ENCODE measurements around the gene GOLGB1.
"Not testable (repeated sequence)": the region's sequence is repeated elsewhere in the genome, so short reads cannot be mapped to it uniquely, and the experiment has no call there.

GOLGB1 gene

GRCh38 chr3:121749276-121750086 is at the start of gene GOLGB1:
TSS of gene GOLGB1 (minus strand) at chr3:121749741. CDS start at chr3:121730971, 18,770 bp downstream.
- DNase-seq (ENCODE audit: low read depth in 2 of 2) = peak; percentile 83 to 92

- DNase-seq (ENCODE audit: low read depth in 2 of 2) = no peak
Observed at GRCh38 chr3:121796970-121797369, 47.4 kb upstream of the GOLGB1 start.

- DNase-seq (ENCODE audit: low read depth in 2 of 2) = no peak
Observed at GRCh38 chr3:121794264-121794983, 44.9 kb upstream of the GOLGB1 start.

GRCh38 chr3:121793078-121793477 is 43.5 kb upstream of the GOLGB1 start:
- no peak for DNase-seq (ENCODE audit: low read depth in 2 of 2)

GRCh38 chr3:121786485-121786884 is 36.9 kb upstream of the GOLGB1 start:
- no peak for DNase-seq (ENCODE audit: low read depth in 2 of 2)

- DNase-seq (ENCODE audit: low read depth in 2 of 2) = not testable (repeated sequence)
Observed at GRCh38 chr3:121782784-121783183, 33.2 kb upstream of the GOLGB1 start.

GRCh38 chr3:121781611-121782010 is 32.1 kb upstream of the GOLGB1 start:
- no peak for DNase-seq (ENCODE audit: low read depth in 2 of 2)

GRCh38 chr3:121775095-121775494 is 25.6 kb upstream of the GOLGB1 start:
- DNase-seq (ENCODE audit: low read depth in 2 of 2) = not testable (repeated sequence)

GRCh38 chr3:121769246-121769645 is 19.7 kb upstream of the GOLGB1 start:
- DNase-seq (ENCODE audit: low read depth in 2 of 2) = no peak

- DNase-seq (ENCODE audit: low read depth in 2 of 2) = no peak
Observed at GRCh38 chr3:121768452-121768851, 18.9 kb upstream of the GOLGB1 start.

- no peak for DNase-seq (ENCODE audit: low read depth in 2 of 2)
Observed at GRCh38 chr3:121759541-121760202, 10.1 kb upstream of the GOLGB1 start.

GRCh38 chr3:121758727-121759450 is 9.3 kb upstream of the GOLGB1 start:
- no peak for DNase-seq (ENCODE audit: low read depth in 2 of 2)

GRCh38 chr3:121757812-121758545 is 8.4 kb upstream of the GOLGB1 start:
- no peak for DNase-seq (ENCODE audit: low read depth in 2 of 2)

- DNase-seq (ENCODE audit: low read depth in 2 of 2) = no peak
Observed at GRCh38 chr3:121757087-121757811, 7.7 kb upstream of the GOLGB1 start.

- no peak for DNase-seq (ENCODE audit: low read depth in 2 of 2)
Observed at GRCh38 chr3:121752772-121753171, 3.2 kb upstream of the GOLGB1 start.

- DNase-seq (ENCODE audit: low read depth in 2 of 2) = no peak
Observed at GRCh38 chr3:121752261-121752660, 2.7 kb upstream of the GOLGB1 start.

- no peak for DNase-seq (ENCODE audit: low read depth in 2 of 2)
Observed at GRCh38 chr3:121750087-121750415, 510 bp upstream of the GOLGB1 start.

- peak in 1 of 2 donors; percentile 0 for DNase-seq (ENCODE audit: low read depth in 2 of 2)
Observed at GRCh38 chr3:121748680-121749275, 763 bp downstream of the GOLGB1 start.

GRCh38 chr3:121747976-121748375 is 1.6 kb downstream of the GOLGB1 start:
- no peak for DNase-seq (ENCODE audit: low read depth in 2 of 2)

- not testable (repeated sequence) for DNase-seq (ENCODE audit: low read depth in 2 of 2)
Observed at GRCh38 chr3:121743106-121743505, 6.4 kb downstream of the GOLGB1 start.
